B cell (primary cell): Measurements from ENCODE around the gene CKAP5. TPM values are rescaled to one million over a fixed set of nuclear protein-coding genes. Genes with fewer than 3 reads are reported as not detected.

Experiments used
- ATAC-seq: fragments of 200-7000 bp; cut with Tn5 transposase; one replicate; pipeline ENCODE4 v1.10.0; 2021; ENCODE audit warnings: low read depth, mild to moderate bottlenecking, moderate number of reproducible peaks, moderate library complexity
- CTCF ChIA-PET: fragments of 350-600 bp; sonication (Branson Sonifier 250); formaldehyde crosslinking; loops from one replicate; lab custom pipeline; 2021; ENCODE audit warnings: antibody characterized with exemption, inconsistent platforms; lab: Charles Lee
- POLR2A ChIA-PET: fragments of 350-600 bp; sonication (Branson Sonifier 250); formaldehyde crosslinking; loops from one replicate; lab custom pipeline; 2021; ENCODE audit warnings: antibody characterized with exemption; lab: Charles Lee
- DNase-seq: peaks from one replicate; pipeline ENCODE4 v3.0.0; 2013
- H2AFZ ChIP-seq: 2 replicates; pipeline ENCODE4 v1.6.1; 2012; ENCODE audit warnings: mild to moderate bottlenecking, low read depth, low read length; ENCODE audit not compliant: insufficient read depth, poor library complexity, severe bottlenecking
- H3K27ac ChIP-seq, 2 donors: 1 replicate in 1 of 2; 2 replicates in 1 of 2; pipeline ENCODE4 v1.5.1; 2012 to 2013; ENCODE audit warnings: low read length in 2 of 2, mild to moderate bottlenecking in 2 of 2, moderate library complexity in 1 of 2
- H3K27me3 ChIP-seq, 4 experiments: fragments of 200-600 bp in 1 of 4; sonication (generic) in 1 of 4; replicated peaks in 1 of 4; 1 replicate in 2 of 4; 2 replicates in 2 of 4; pipeline versions ENCODE4 v1.6.1 to v1.7.0; 2013 to 2016; ENCODE audit warnings: low read length in 3 of 4, mild to moderate bottlenecking in 2 of 4, mixed read lengths in 1 of 4, moderate library complexity in 1 of 4; ENCODE audit not compliant: insufficient read depth in 4 of 4, control insufficient read depth in 3 of 4; ENCODE audit errors: control extremely low read depth in 1 of 4
- H3K36me3 ChIP-seq, 2 experiments: replicated peaks in 1 of 2; 1 replicate in 1 of 2; 2 replicates in 1 of 2; pipeline versions ENCODE4 v1.6.1 to v1.7.1; 2013; ENCODE audit warnings: low read length in 1 of 2; ENCODE audit not compliant: insufficient read depth in 2 of 2, control insufficient read depth in 1 of 2; ENCODE audit errors: control extremely low read depth in 1 of 2, extremely low read depth in 1 of 2
- H3K4me1 ChIP-seq, 2 donors: fragments of 200-600 bp in 1 of 2; sonication (generic) in 1 of 2; 1 replicate in 1 of 2; 2 replicates in 1 of 2; pipeline versions ENCODE4 v1.5.1 to v1.6.1; 2013 to 2017; ENCODE audit warnings: low read length in 2 of 2; ENCODE audit not compliant: control insufficient read depth in 2 of 2, insufficient read depth in 2 of 2
- H3K4me2 ChIP-seq: replicated peaks from 2 replicates; pipeline ENCODE3; 2012; ENCODE audit warnings: mild to moderate bottlenecking, low read depth, low read length; ENCODE audit not compliant: poor library complexity, severe bottlenecking
- H3K4me3 ChIP-seq, 5 experiments: fragments of 200-600 bp in 1 of 5; sonication (generic) in 1 of 5; 1 replicate in 3 of 5; 2 replicates in 2 of 5; pipeline versions ENCODE4 v1.5.1 to v1.7.0; 2011 to 2016; ENCODE audit warnings: low read length in 4 of 5, mild to moderate bottlenecking in 4 of 5, low read depth in 2 of 5, control low read depth in 1 of 5, moderate library complexity in 1 of 5; ENCODE audit not compliant: insufficient read depth in 1 of 5; ENCODE audit errors: control extremely low read depth in 1 of 5, extremely low read depth in 1 of 5
- H3K79me2 ChIP-seq: fragments of 200-600 bp; sonication (generic); one replicate; pipeline ENCODE4 v1.6.0; 2016; ENCODE audit warnings: low read length; ENCODE audit not compliant: control insufficient read depth, insufficient read depth
- H3K9ac ChIP-seq: fragments of 200-600 bp; sonication (generic); 2 replicates; pipeline ENCODE4 v1.6.1; 2017; ENCODE audit warnings: mild to moderate bottlenecking, low read length, moderate library complexity
- H3K9me3 ChIP-seq, 3 donors: one replicate each; pipeline versions ENCODE4 v1.6.1 to v1.7.1; 2013; ENCODE audit warnings: low read length in 2 of 3; ENCODE audit not compliant: control insufficient read depth in 2 of 3, insufficient read depth in 1 of 3; ENCODE audit errors: control extremely low read depth in 1 of 3
- H4K20me1 ChIP-seq: 2 replicates; pipeline ENCODE4 v1.6.0; 2012; ENCODE audit warnings: mild to moderate bottlenecking, low read length; ENCODE audit not compliant: insufficient read depth, control insufficient read depth, poor library complexity, severe bottlenecking
- H3K27ac Mint-ChIP-seq: one replicate; pipeline ENCODE4 v1.8.0; 2021; ENCODE audit warnings: mixed read lengths
- H3K27me3 Mint-ChIP-seq: one replicate; pipeline ENCODE4 v1.8.0; 2021; ENCODE audit warnings: mixed read lengths
- H3K4me1 Mint-ChIP-seq: one replicate; pipeline ENCODE4 v1.8.0; 2021; ENCODE audit warnings: mixed read lengths
- H3K4me3 Mint-ChIP-seq: one replicate; pipeline ENCODE4 v1.8.0; 2021; ENCODE audit warnings: mixed read lengths
- H3K9me3 Mint-ChIP-seq: one replicate; pipeline ENCODE4 v1.8.0; 2022; ENCODE audit warnings: mixed read lengths; ENCODE audit not compliant: insufficient read depth
- EZH2 ChIP-seq: IDR thresholded peaks from 2 replicates; pipeline ENCODE4 v1.6.1; 2012; ENCODE audit warnings: borderline replicate concordance, low read depth, mild to moderate bottlenecking, moderate library complexity, low read length; ENCODE audit not compliant: insufficient read depth, poor library complexity, severe bottlenecking
- WGBS: methylation state at CpG from one replicate; pipeline ENCODE4 v1.1.5; 2013; ENCODE audit warnings: missing lambda C conversion rate; ENCODE audit not compliant: insufficient coverage; 5-methylcytosine and 5-hydroxymethylcytosine counted together
- intact Hi-C: fragments of 100-400 bp; cut with micrococcal nuclease; formaldehyde crosslinking; loops from one replicate; pipeline ENCODE4 v1.10.0; 2022
- polyA plus RNA-seq: library from polyadenylated mRNA; depleted of rRNA; stranded (reverse); fragments of >200 nt; gene quantifications from 2 replicates; pipeline ENCODE4 v1.2.3, GENCODE V29; 2012
- total RNA-seq, 2 donors: library from RNA; stranded (reverse); fragments of 120-200 nt in 1 of 2; gene quantifications; 1 replicate in 1 of 2; 2 replicates in 1 of 2; pipeline versions ENCODE4 v1.2.3 to v1.2.4, GENCODE V29; 2013 to 2022
- TF ChIP-seq, protein P1 (sequence below): fragments of 200-600 bp; IDR thresholded peaks from one replicate; pipeline ENCODE4 v1.8.0; 2022; ENCODE audit warnings: antibody characterized with exemption, mild to moderate bottlenecking

Gene CKAP5
- total and polyA plus RNA-seq, 2 donors (not counting 1 experiment from before 2014, with no cell fraction given): 7.3 to 54.3 TPM

DNA sequence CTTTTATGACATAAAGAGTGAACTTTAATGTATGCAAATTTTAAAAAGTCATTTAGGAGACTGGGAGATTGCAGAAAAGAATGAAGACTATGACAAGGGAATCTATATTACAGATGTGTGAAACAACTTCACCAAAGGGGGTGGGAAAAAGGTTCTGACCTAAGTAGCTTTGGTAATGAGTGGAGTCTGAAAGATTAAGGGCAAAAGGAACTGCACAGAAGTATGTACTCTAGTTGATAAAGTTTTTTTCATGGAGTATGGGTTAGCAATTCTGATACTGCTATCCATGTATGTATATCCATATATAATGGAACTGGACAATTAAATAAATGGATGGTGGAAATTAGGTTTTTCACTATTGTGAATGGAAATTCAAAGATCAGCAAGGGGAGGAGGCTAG lies 9.2 kb downstream of the CKAP5 start:
- H3K4me3 ChIP-seq: no peak overlapping the region
- H3K4me3 Mint-ChIP-seq: no peak overlapping the region
- H2AFZ ChIP-seq: no peak overlapping the region
- H3K4me1 Mint-ChIP-seq: peaks cover 9% of the 10 kb centered on the region
- no peak overlapping the region for H3K4me2 ChIP-seq
- ATAC-seq (no peak), DNase-seq (no peak)
- intact Hi-C loops: no loop called here
- no peaks in the 10 kb centered on the region for H3K4me1 ChIP-seq
- H3K9me3 ChIP-seq: no peaks in the 10 kb centered on the region
- no peaks in the 10 kb centered on the region for H3K27me3 ChIP-seq
- POLR2A ChIA-PET: no interaction called here
- H3K9ac ChIP-seq: no peak overlapping the region
- no peaks in the 10 kb centered on the region for H3K9me3 Mint-ChIP-seq
- CTCF ChIA-PET: no interaction called here
- no peak overlapping the region for H3K27ac Mint-ChIP-seq
- peaks cover 96% of the 10 kb centered on the region for H3K79me2 ChIP-seq
- peaks cover 0 to 3% of the 10 kb centered on the region in 2 experiments for H3K36me3 ChIP-seq
- H3K27me3 Mint-ChIP-seq: no peaks in the 10 kb centered on the region
- peaks cover 24% of the 10 kb centered on the region for H4K20me1 ChIP-seq
- TF ChIP-seq, protein P1, sequence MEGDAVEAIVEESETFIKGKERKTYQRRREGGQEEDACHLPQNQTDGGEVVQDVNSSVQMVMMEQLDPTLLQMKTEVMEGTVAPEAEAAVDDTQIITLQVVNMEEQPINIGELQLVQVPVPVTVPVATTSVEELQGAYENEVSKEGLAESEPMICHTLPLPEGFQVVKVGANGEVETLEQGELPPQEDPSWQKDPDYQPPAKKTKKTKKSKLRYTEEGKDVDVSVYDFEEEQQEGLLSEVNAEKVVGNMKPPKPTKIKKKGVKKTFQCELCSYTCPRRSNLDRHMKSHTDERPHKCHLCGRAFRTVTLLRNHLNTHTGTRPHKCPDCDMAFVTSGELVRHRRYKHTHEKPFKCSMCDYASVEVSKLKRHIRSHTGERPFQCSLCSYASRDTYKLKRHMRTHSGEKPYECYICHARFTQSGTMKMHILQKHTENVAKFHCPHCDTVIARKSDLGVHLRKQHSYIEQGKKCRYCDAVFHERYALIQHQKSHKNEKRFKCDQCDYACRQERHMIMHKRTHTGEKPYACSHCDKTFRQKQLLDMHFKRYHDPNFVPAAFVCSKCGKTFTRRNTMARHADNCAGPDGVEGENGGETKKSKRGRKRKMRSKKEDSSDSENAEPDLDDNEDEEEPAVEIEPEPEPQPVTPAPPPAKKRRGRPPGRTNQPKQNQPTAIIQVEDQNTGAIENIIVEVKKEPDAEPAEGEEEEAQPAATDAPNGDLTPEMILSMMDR: no peak
- TF ChIP-seq EZH2: no peak
- no peak overlapping the region for H3K27ac ChIP-seq

DNA sequence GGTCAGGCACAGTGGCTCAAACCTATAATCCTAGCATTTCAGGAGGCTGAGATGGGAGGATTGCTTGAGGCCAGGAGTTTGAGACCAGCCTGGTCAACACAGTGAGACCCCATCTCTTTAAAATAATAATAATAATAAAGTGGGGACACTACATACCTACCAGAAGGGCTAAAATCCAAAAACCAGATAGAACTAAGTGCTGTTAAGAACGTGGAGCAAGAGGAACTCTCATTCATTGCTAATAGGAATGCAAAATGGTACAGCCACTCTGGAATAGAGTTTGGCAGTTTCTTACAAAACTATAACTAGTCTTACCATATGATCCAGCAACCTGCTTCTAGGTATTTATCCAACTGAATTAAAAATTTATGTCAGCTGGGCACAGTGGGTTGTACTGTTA lies 9.6 kb downstream of the CKAP5 start:
- Histone ChIP-seq H3K4me2 (no peak overlapping the region), H3K79me2 (peaks cover 96% of the 10 kb centered on the region), H3K9me3 (no peaks in the 10 kb centered on the region), H3K36me3 (peaks cover 0 to 3% of the 10 kb centered on the region in 2 experiments), H3K4me3 (no peak overlapping the region), H3K4me1 (no peaks in the 10 kb centered on the region), H2AFZ (no peak overlapping the region), H3K27me3 (no peaks in the 10 kb centered on the region), H4K20me1 (peaks cover 20% of the 10 kb centered on the region), H3K9ac (no peak overlapping the region), H3K27ac (no peak overlapping the region)
- TF ChIP-seq, protein P1: no peak
- no peak for TF ChIP-seq EZH2
- peaks cover 9% of the 10 kb centered on the region for H3K4me1 Mint-ChIP-seq
- intact Hi-C loops: no loop called here
- no peak for ATAC-seq
- POLR2A ChIA-PET: no interaction called here
- no CpG with 5 or more reads among the region's 1 CpG for WGBS
- CTCF ChIA-PET: no interaction called here
- H3K27me3 Mint-ChIP-seq: no peaks in the 10 kb centered on the region
- no peak overlapping the region for H3K27ac Mint-ChIP-seq
- no peaks in the 10 kb centered on the region for H3K9me3 Mint-ChIP-seq
- DNase-seq: no peak
- H3K4me3 Mint-ChIP-seq: no peak overlapping the region
